Measurements from ENCODE around the gene CDK18. TPM values are rescaled to one million over a fixed set of nuclear protein-coding genes. Genes with fewer than 3 reads are reported as not detected.

The CDK18 gene
- total and polyA plus RNA-seq, 9 of the 15 experiments (the other 6 are each of a cell fraction or from before 2014, with no cell fraction given), result 0.05 to 0.69 (median 0.17) TPM; not detected in 2

- 0 out of 2 replicates have a peak, but pooled peaks have one; percentile 48 for TF ChIP-seq E2F4 (CRISPR knock-in tag; IDR thresholded peaks at IDR 0.05; ENCODE audit: low read depth)
- TF ChIP-seq MGA (IDR thresholded peaks at IDR 0.05), result no peak
- peak; percentile 92 to 95 (median 94) for TF ChIP-seq CTCF (IDR thresholded peaks at IDR 0.05 in 2 of 3, conservative IDR thresholded peaks at IDR 0.05 in 1 of 3; ENCODE audit: insufficient read depth in 2 of 3, low read depth in 1 of 3, low read length in 3 of 3)
- 0 out of 2 replicates have a peak, but pooled peaks have one; percentile 17 for TF ChIP-seq ESRRA (IDR thresholded peaks at IDR 0.05; ENCODE audit: borderline replicate concordance, low read depth)
- no peak for TF ChIP-seq ZBED1 (IDR thresholded peaks at IDR 0.05)
These were observed 24.7 kb downstream of the CDK18 start (continued) for GRCh38 chr1:205528887-205529825.
